Measurements from ENCODE around the gene HELZ.

DNA sequence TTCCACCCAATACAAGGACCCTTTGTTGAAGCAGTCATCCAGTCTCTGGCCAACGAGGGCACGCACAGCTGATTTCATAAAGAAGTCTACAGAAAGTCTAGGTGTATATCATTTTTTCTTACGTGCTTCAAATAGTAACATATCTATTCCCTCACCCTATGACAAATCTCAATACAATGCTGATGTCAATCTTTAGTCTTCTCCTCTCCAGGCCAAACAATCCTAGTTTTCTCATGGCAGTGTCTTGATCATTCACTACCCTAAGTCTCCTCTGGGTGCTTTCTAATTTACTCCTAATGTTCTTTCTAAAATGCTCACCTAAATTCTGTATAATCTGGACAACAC is 108.0 kb downstream of the HELZ start:
- TF ChIP-seq, protein P1, sequence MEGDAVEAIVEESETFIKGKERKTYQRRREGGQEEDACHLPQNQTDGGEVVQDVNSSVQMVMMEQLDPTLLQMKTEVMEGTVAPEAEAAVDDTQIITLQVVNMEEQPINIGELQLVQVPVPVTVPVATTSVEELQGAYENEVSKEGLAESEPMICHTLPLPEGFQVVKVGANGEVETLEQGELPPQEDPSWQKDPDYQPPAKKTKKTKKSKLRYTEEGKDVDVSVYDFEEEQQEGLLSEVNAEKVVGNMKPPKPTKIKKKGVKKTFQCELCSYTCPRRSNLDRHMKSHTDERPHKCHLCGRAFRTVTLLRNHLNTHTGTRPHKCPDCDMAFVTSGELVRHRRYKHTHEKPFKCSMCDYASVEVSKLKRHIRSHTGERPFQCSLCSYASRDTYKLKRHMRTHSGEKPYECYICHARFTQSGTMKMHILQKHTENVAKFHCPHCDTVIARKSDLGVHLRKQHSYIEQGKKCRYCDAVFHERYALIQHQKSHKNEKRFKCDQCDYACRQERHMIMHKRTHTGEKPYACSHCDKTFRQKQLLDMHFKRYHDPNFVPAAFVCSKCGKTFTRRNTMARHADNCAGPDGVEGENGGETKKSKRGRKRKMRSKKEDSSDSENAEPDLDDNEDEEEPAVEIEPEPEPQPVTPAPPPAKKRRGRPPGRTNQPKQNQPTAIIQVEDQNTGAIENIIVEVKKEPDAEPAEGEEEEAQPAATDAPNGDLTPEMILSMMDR (IDR thresholded peaks at IDR 0.05 in 2 of 3, conservative IDR thresholded peaks at IDR 0.05 in 1 of 3; ENCODE audit: borderline replicate concordance in 1 of 3, insufficient read depth in 1 of 3, low read depth in 2 of 3, low read length in 2 of 3), result no peak
- TF ChIP-seq EZH2phosphoT487 (IDR thresholded peaks at IDR 0.05; ENCODE audit: borderline replicate concordance) (no peak), CEBPB (IDR thresholded peaks at IDR 0.05; ENCODE audit: low read depth) (no peak), POLR2A (IDR thresholded peaks at IDR 0.05; ENCODE audit: borderline replicate concordance, extremely low read depth, insufficient read depth, insufficient read length) (no peak), EZH2 (IDR thresholded peaks at IDR 0.05) (no peak), MAX (IDR thresholded peaks at IDR 0.05) (no peak), ELF1 (IDR thresholded peaks at IDR 0.05; ENCODE audit: borderline replicate concordance, low read depth) (no peak)
